ENCODE data around the gene TATDN2.

Gene TATDN2

GRCh38 chr3:10280177-10280529, 31.9 kb downstream of the TATDN2 start:
- Histone ChIP-seq H3K27me3 (ENCODE audit: control insufficient read depth in 2 of 2, insufficient read depth in 2 of 2, low read length in 2 of 2) (no peaks in the 10 kb centered on the region), H3K27ac (ENCODE audit: low read depth in 2 of 2, low read length in 2 of 2) (no peak overlapping the region), H3K36me3 (ENCODE audit: control insufficient read depth in 2 of 2, insufficient read depth in 2 of 2, low read length in 2 of 2) (peaks cover 45 to 65% of the 10 kb centered on the region in 2 donors), H3K4me1 (ENCODE audit: control insufficient read depth in 2 of 2, insufficient read depth in 2 of 2, low read length in 2 of 2) (no peaks in the 10 kb centered on the region), H3K9ac (ENCODE audit: low read depth in 1 of 2, low read length in 2 of 2) (no peak overlapping the region), H3K4me3 (ENCODE audit: low read length in 2 of 2) (no peak overlapping the region), H3K9me3 (ENCODE audit: control insufficient read depth in 2 of 2, low read length in 2 of 2) (no peaks in the 10 kb centered on the region)

- peaks cover 45 to 66% of the 10 kb centered on the region in 2 donors for H3K36me3 ChIP-seq (ENCODE audit: control insufficient read depth in 2 of 2, insufficient read depth in 2 of 2, low read length in 2 of 2)
- H3K9me3 ChIP-seq (ENCODE audit: control insufficient read depth in 2 of 2, low read length in 2 of 2) = no peaks in the 10 kb centered on the region
- no peaks in the 10 kb centered on the region for H3K27me3 ChIP-seq (ENCODE audit: control insufficient read depth in 2 of 2, insufficient read depth in 2 of 2, low read length in 2 of 2)
- H3K4me1 ChIP-seq (ENCODE audit: control insufficient read depth in 2 of 2, insufficient read depth in 2 of 2, low read length in 2 of 2) = no peaks in the 10 kb centered on the region
- no peak overlapping the region for H3K4me3 ChIP-seq (ENCODE audit: low read length in 2 of 2)
- no peak overlapping the region for H3K9ac ChIP-seq (ENCODE audit: low read depth in 1 of 2, low read length in 2 of 2)
- H3K27ac ChIP-seq (ENCODE audit: low read depth in 2 of 2, low read length in 2 of 2) = no peak overlapping the region
Observed at GRCh38 chr3:10280571-10280970, 32.3 kb downstream of the TATDN2 start.

GRCh38 chr3:10281951-10282350, 33.7 kb downstream of the TATDN2 start:
- no peak overlapping the region for H3K9ac ChIP-seq (ENCODE audit: low read depth in 1 of 2, low read length in 2 of 2)
- H3K9me3 ChIP-seq (ENCODE audit: control insufficient read depth in 2 of 2, low read length in 2 of 2) = no peaks in the 10 kb centered on the region
- no peaks in the 10 kb centered on the region for H3K27me3 ChIP-seq (ENCODE audit: control insufficient read depth in 2 of 2, insufficient read depth in 2 of 2, low read length in 2 of 2)
- peaks cover 49 to 69% of the 10 kb centered on the region in 2 donors for H3K36me3 ChIP-seq (ENCODE audit: control insufficient read depth in 2 of 2, insufficient read depth in 2 of 2, low read length in 2 of 2)
- H3K27ac ChIP-seq (ENCODE audit: low read depth in 2 of 2, low read length in 2 of 2) = no peak overlapping the region
- H3K4me1 ChIP-seq (ENCODE audit: control insufficient read depth in 2 of 2, insufficient read depth in 2 of 2, low read length in 2 of 2) = no peaks in the 10 kb centered on the region
- H3K4me3 ChIP-seq (ENCODE audit: low read length in 2 of 2) = no peak overlapping the region

GRCh38 chr3:10283638-10284037, 35.4 kb downstream of the TATDN2 start:
- Histone ChIP-seq H3K36me3 (ENCODE audit: control insufficient read depth in 2 of 2, insufficient read depth in 2 of 2, low read length in 2 of 2) (peaks cover 44 to 65% of the 10 kb centered on the region in 2 donors), H3K9me3 (ENCODE audit: control insufficient read depth in 2 of 2, low read length in 2 of 2) (no peaks in the 10 kb centered on the region), H3K4me1 (ENCODE audit: control insufficient read depth in 2 of 2, insufficient read depth in 2 of 2, low read length in 2 of 2) (no peaks in the 10 kb centered on the region), H3K27ac (ENCODE audit: low read depth in 2 of 2, low read length in 2 of 2) (no peak overlapping the region), H3K9ac (ENCODE audit: low read depth in 1 of 2, low read length in 2 of 2) (no peak overlapping the region), H3K4me3 (ENCODE audit: low read length in 2 of 2) (no peak overlapping the region), H3K27me3 (ENCODE audit: control insufficient read depth in 2 of 2, insufficient read depth in 2 of 2, low read length in 2 of 2) (no peaks in the 10 kb centered on the region)

GRCh38 chr3:10284496-10284895, 36.2 kb downstream of the TATDN2 start:
- Histone ChIP-seq H3K9me3 (ENCODE audit: control insufficient read depth in 2 of 2, low read length in 2 of 2) (no peaks in the 10 kb centered on the region), H3K27ac (ENCODE audit: low read depth in 2 of 2, low read length in 2 of 2) (no peak overlapping the region), H3K27me3 (ENCODE audit: control insufficient read depth in 2 of 2, insufficient read depth in 2 of 2, low read length in 2 of 2) (no peaks in the 10 kb centered on the region), H3K36me3 (ENCODE audit: control insufficient read depth in 2 of 2, insufficient read depth in 2 of 2, low read length in 2 of 2) (peaks cover 42 to 63% of the 10 kb centered on the region in 2 donors), H3K9ac (ENCODE audit: low read depth in 1 of 2, low read length in 2 of 2) (no peak overlapping the region), H3K4me1 (ENCODE audit: control insufficient read depth in 2 of 2, insufficient read depth in 2 of 2, low read length in 2 of 2) (no peaks in the 10 kb centered on the region), H3K4me3 (ENCODE audit: low read length in 2 of 2) (no peak overlapping the region)

- H3K36me3 ChIP-seq (ENCODE audit: control insufficient read depth in 2 of 2, insufficient read depth in 2 of 2, low read length in 2 of 2) = peaks cover 33 to 53% of the 10 kb centered on the region in 2 donors
- no peak overlapping the region for H3K27ac ChIP-seq (ENCODE audit: low read depth in 2 of 2, low read length in 2 of 2)
Observed at GRCh38 chr3:10285272-10286132, 37.2 kb downstream of the TATDN2 start.

GRCh38 chr3:10286133-10286524, 37.9 kb downstream of the TATDN2 start:
- no peak overlapping the region for H3K27ac ChIP-seq (ENCODE audit: low read depth in 2 of 2, low read length in 2 of 2)
- no peaks in the 10 kb centered on the region for H3K9me3 ChIP-seq (ENCODE audit: control insufficient read depth in 2 of 2, low read length in 2 of 2)
- H3K9ac ChIP-seq (ENCODE audit: low read depth in 1 of 2, low read length in 2 of 2) = no peak overlapping the region
- no peaks in the 10 kb centered on the region for H3K4me1 ChIP-seq (ENCODE audit: control insufficient read depth in 2 of 2, insufficient read depth in 2 of 2, low read length in 2 of 2)
- H3K27me3 ChIP-seq (ENCODE audit: control insufficient read depth in 2 of 2, insufficient read depth in 2 of 2, low read length in 2 of 2) = no peaks in the 10 kb centered on the region
- H3K36me3 ChIP-seq (ENCODE audit: control insufficient read depth in 2 of 2, insufficient read depth in 2 of 2, low read length in 2 of 2) = peaks cover 27 to 49% of the 10 kb centered on the region in 2 donors
- no peak overlapping the region for H3K4me3 ChIP-seq (ENCODE audit: low read length in 2 of 2)

More at GRCh38 chr3:10285272-10286132, 37.2 kb downstream of the TATDN2 start:
- Histone ChIP-seq H3K27me3 (ENCODE audit: control insufficient read depth in 2 of 2, insufficient read depth in 2 of 2, low read length in 2 of 2) (no peaks in the 10 kb centered on the region), H3K9me3 (ENCODE audit: control insufficient read depth in 2 of 2, low read length in 2 of 2) (no peaks in the 10 kb centered on the region), H3K9ac (ENCODE audit: low read depth in 1 of 2, low read length in 2 of 2) (no peak overlapping the region), H3K4me3 (ENCODE audit: low read length in 2 of 2) (no peak overlapping the region), H3K4me1 (ENCODE audit: control insufficient read depth in 2 of 2, insufficient read depth in 2 of 2, low read length in 2 of 2) (no peaks in the 10 kb centered on the region)

GRCh38 chr3:10286596-10287295, 38.5 kb downstream of the TATDN2 start:
- Histone ChIP-seq H3K9me3 (ENCODE audit: control insufficient read depth in 2 of 2, low read length in 2 of 2) (no peaks in the 10 kb centered on the region), H3K36me3 (ENCODE audit: control insufficient read depth in 2 of 2, insufficient read depth in 2 of 2, low read length in 2 of 2) (peaks cover 27 to 49% of the 10 kb centered on the region in 2 donors), H3K27ac (ENCODE audit: low read depth in 2 of 2, low read length in 2 of 2) (no peak overlapping the region), H3K9ac (ENCODE audit: low read depth in 1 of 2, low read length in 2 of 2) (no peak overlapping the region), H3K4me3 (ENCODE audit: low read length in 2 of 2) (no peak overlapping the region), H3K4me1 (ENCODE audit: control insufficient read depth in 2 of 2, insufficient read depth in 2 of 2, low read length in 2 of 2) (no peaks in the 10 kb centered on the region), H3K27me3 (ENCODE audit: control insufficient read depth in 2 of 2, insufficient read depth in 2 of 2, low read length in 2 of 2) (no peaks in the 10 kb centered on the region)

GRCh38 chr3:10287936-10288574, 39.8 kb downstream of the TATDN2 start:
- peaks cover 27 to 47% of the 10 kb centered on the region in 2 donors for H3K36me3 ChIP-seq (ENCODE audit: control insufficient read depth in 2 of 2, insufficient read depth in 2 of 2, low read length in 2 of 2)

GRCh38 chr3:10288575-10288960, 40.3 kb downstream of the TATDN2 start:
- Histone ChIP-seq H3K27ac (ENCODE audit: low read depth in 2 of 2, low read length in 2 of 2) (no peak overlapping the region), H3K9ac (ENCODE audit: low read depth in 1 of 2, low read length in 2 of 2) (no peak overlapping the region), H3K4me1 (ENCODE audit: control insufficient read depth in 2 of 2, insufficient read depth in 2 of 2, low read length in 2 of 2) (no peaks in the 10 kb centered on the region)

More at GRCh38 chr3:10287936-10288574, 39.8 kb downstream of the TATDN2 start:
- no peak overlapping the region for H3K4me3 ChIP-seq (ENCODE audit: low read length in 2 of 2)
- no peaks in the 10 kb centered on the region for H3K4me1 ChIP-seq (ENCODE audit: control insufficient read depth in 2 of 2, insufficient read depth in 2 of 2, low read length in 2 of 2)
- H3K9ac ChIP-seq (ENCODE audit: low read depth in 1 of 2, low read length in 2 of 2) = no peak overlapping the region
- no peaks in the 10 kb centered on the region for H3K9me3 ChIP-seq (ENCODE audit: control insufficient read depth in 2 of 2, low read length in 2 of 2)
- H3K27ac ChIP-seq (ENCODE audit: low read depth in 2 of 2, low read length in 2 of 2) = no peak overlapping the region
- no peaks in the 10 kb centered on the region for H3K27me3 ChIP-seq (ENCODE audit: control insufficient read depth in 2 of 2, insufficient read depth in 2 of 2, low read length in 2 of 2)

More at GRCh38 chr3:10288575-10288960, 40.3 kb downstream of the TATDN2 start:
- Histone ChIP-seq H3K4me3 (ENCODE audit: low read length in 2 of 2) (no peak overlapping the region), H3K9me3 (ENCODE audit: control insufficient read depth in 2 of 2, low read length in 2 of 2) (no peaks in the 10 kb centered on the region), H3K36me3 (ENCODE audit: control insufficient read depth in 2 of 2, insufficient read depth in 2 of 2, low read length in 2 of 2) (peaks cover 24 to 42% of the 10 kb centered on the region in 2 donors), H3K27me3 (ENCODE audit: control insufficient read depth in 2 of 2, insufficient read depth in 2 of 2, low read length in 2 of 2) (no peaks in the 10 kb centered on the region)
